Natural killer cell treated with Interleukin-12 subunit alpha and Interleukin-12 subunit beta and Interleukin-15 and Interleukin-18, amount 100 ng/mL, for 72 hours (primary cell): ENCODE measurements around the gene GLRB. TPM values are rescaled to one million over a fixed set of nuclear protein-coding genes. Genes with fewer than 3 reads are reported as not detected.
"Not testable (repeated sequence)": the region's sequence is repeated elsewhere in the genome, so short reads cannot be mapped to it uniquely, and the experiment has no call there.

Experiments
- ATAC-seq, 2 donors: fragments of 150-1000 bp; cut with Tn5 transposase in 1 of 2; sonication (Bioruptor Pico), chemical (Tn5 transposase) in 1 of 2; 2 replicates each; pipeline ENCODE4 v1.10.0; 2021
- DNase-seq: peaks from one replicate; pipeline ENCODE4 v3.0.0; 2022; ENCODE audit warnings: low spot score
- H3K27ac Mint-ChIP-seq, 2 donors: 1 replicate in 1 of 2; 2 replicates in 1 of 2; pipeline ENCODE4 v1.8.0; 2022; ENCODE audit warnings: mixed read lengths in 2 of 2, mild to moderate bottlenecking in 1 of 2, moderate library complexity in 1 of 2
- H3K27me3 Mint-ChIP-seq, 2 donors: 1 replicate in 1 of 2; 2 replicates in 1 of 2; pipeline ENCODE4 v1.8.0; 2022; ENCODE audit warnings: mixed read lengths in 2 of 2
- H3K36me3 Mint-ChIP-seq: one replicate; pipeline ENCODE4 v1.8.0; 2022; ENCODE audit warnings: mixed read lengths
- H3K4me1 Mint-ChIP-seq, 2 donors: 1 replicate in 1 of 2; 2 replicates in 1 of 2; pipeline ENCODE4 v1.8.0; 2022; ENCODE audit warnings: low read depth in 2 of 2, mixed read lengths in 2 of 2, mild to moderate bottlenecking in 1 of 2
- H3K4me3 Mint-ChIP-seq: one replicate; pipeline ENCODE4 v1.8.0; 2022; ENCODE audit warnings: mixed read lengths
- H3K9me3 Mint-ChIP-seq: 2 replicates; pipeline ENCODE4 v1.8.0; 2022; ENCODE audit warnings: mixed read lengths
- total RNA-seq, 2 donors: library from RNA; stranded (reverse); gene quantifications; one replicate each; pipeline ENCODE4 v1.2.3, GENCODE V29; 2022

The GLRB gene
- not detected for total RNA-seq

- Mint-ChIP-seq H3K4me1 (no peaks in the 10 kb centered on the region), H3K4me3 (no peak within 1 kb of the TSS), H3K36me3 (peaks cover 5% of the 10 kb centered on the region), H3K27me3 (peaks cover 6 to 11% of the 10 kb centered on the region in 2 donors), H3K9me3 (peaks cover 2% of the 10 kb centered on the region), H3K27ac (no peak within 1 kb of the TSS)
- no peak for DNase-seq
- ATAC-seq = peak in 1 of 2 donors; percentile 13
Observed at GRCh38 chr4:157075811-157076577, at the start of gene GLRB. Gene GLRB, plus strand, starts transcription at chr4:157076150. Its CDS starts 1,875 bp downstream, at chr4:157078025.

DNA sequence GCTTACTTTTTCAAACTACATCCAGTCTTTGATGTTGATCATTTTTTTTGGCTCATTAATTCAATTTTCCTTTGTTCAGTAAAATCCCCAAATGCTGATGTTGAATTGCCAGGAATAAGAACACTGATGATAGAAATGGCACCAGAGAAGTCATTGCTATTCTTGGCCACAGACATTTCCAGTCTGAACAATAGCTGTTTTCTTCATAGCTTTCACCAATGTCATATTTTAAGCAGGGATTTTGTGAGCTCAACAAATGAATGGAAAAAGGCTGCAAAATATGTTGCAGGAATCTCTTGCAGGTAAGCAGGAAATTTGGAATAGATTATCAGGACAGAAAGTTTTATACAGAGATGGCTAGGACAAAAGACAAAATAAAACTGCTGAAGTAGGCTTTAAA, 40.5 kb upstream of the GLRB start:
- no peaks in the 10 kb centered on the region for H3K4me1 Mint-ChIP-seq
- no peaks in the 10 kb centered on the region for H3K27me3 Mint-ChIP-seq
- no peaks in the 10 kb centered on the region for H3K36me3 Mint-ChIP-seq
- DNase-seq (no peak), ATAC-seq (no peak)
- H3K9me3 Mint-ChIP-seq = peaks cover 8% of the 10 kb centered on the region
- no peak overlapping the region for H3K4me3 Mint-ChIP-seq
- no peak overlapping the region for H3K27ac Mint-ChIP-seq

- no peak overlapping the region for H3K27ac Mint-ChIP-seq
- no peaks in the 10 kb centered on the region for H3K4me1 Mint-ChIP-seq
- DNase-seq = no peak
- H3K9me3 Mint-ChIP-seq = peaks cover 7% of the 10 kb centered on the region
- no peaks in the 10 kb centered on the region for H3K27me3 Mint-ChIP-seq
- no peaks in the 10 kb centered on the region for H3K36me3 Mint-ChIP-seq
- no peak overlapping the region for H3K4me3 Mint-ChIP-seq
- no peak for ATAC-seq
Observed at GRCh38 chr4:157040405-157040804, 35.5 kb upstream of the GLRB start.

DNA sequence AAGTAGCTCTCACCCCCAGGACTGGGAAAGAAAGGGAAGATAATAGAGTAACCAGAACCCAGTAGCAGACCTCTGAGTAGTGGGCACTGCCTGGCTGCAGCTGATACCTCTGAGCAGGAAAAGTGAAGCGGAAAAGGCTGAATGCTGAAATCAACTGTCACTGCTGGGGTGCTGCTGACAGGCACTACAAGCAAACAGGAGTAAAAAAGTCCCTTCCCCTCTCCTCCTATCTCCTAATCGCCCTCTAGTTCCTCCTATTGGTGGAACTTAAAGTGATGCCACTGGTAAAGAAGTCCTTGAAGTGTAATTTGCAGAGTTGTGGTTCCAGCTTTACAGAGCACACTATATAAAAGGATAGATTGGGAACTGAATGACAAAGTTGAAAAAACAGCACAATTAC, 32.8 kb upstream of the GLRB start:
- H3K4me1 Mint-ChIP-seq = no peaks in the 10 kb centered on the region
- H3K27me3 Mint-ChIP-seq = no peaks in the 10 kb centered on the region
- H3K9me3 Mint-ChIP-seq = peaks cover 6% of the 10 kb centered on the region
- no peak overlapping the region for H3K27ac Mint-ChIP-seq
- no peak overlapping the region for H3K4me3 Mint-ChIP-seq
- no peaks in the 10 kb centered on the region for H3K36me3 Mint-ChIP-seq
- ATAC-seq = no peak
- no peak for DNase-seq

DNA sequence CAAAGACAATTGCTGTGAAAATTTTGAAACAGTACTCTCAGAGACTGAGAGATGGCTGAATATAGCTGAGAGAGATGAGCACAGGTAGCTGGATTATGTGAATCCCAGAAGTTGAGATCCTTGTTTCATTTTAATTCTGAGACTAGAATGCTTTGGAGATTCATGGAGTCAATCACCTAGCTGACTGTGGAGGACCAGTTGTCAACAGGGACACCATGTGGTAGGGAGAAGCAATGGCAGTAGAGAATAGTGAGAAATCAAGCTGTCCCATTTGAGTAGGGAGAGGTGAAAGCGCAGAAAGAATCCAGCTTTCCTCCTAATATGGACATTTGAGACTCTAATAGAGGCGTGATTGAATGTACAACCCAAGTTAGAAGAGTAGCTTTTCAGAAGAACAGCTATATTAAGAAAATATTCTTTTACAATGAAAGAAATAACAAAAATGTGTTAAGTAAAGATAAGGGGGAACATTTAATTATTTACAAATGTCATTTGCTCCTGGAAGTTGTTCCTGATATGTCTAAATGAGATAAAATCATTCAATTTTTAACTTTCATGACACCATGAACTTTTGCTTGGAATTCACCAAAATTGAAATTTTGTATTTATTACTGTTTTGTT, 30.3 kb upstream of the GLRB start:
- Mint-ChIP-seq H3K27me3 (no peaks in the 10 kb centered on the region), H3K27ac (no peak overlapping the region), H3K36me3 (no peaks in the 10 kb centered on the region), H3K4me3 (no peak overlapping the region), H3K9me3 (peaks cover 12% of the 10 kb centered on the region), H3K4me1 (no peaks in the 10 kb centered on the region)
- DNase-seq (no peak), ATAC-seq (no peak)

- H3K4me3 Mint-ChIP-seq = no peak overlapping the region
- no peak for ATAC-seq
- no peaks in the 10 kb centered on the region for H3K36me3 Mint-ChIP-seq
- no peaks in the 10 kb centered on the region for H3K4me1 Mint-ChIP-seq
- no peak overlapping the region for H3K27ac Mint-ChIP-seq
- DNase-seq = no peak
- peaks cover 12% of the 10 kb centered on the region for H3K9me3 Mint-ChIP-seq
- H3K27me3 Mint-ChIP-seq = no peaks in the 10 kb centered on the region
Observed at GRCh38 chr4:157048248-157048647, 27.7 kb upstream of the GLRB start.

- Mint-ChIP-seq H3K27ac (no peak overlapping the region), H3K27me3 (no peaks in the 10 kb centered on the region), H3K36me3 (no peaks in the 10 kb centered on the region), H3K4me3 (no peak overlapping the region), H3K4me1 (no peaks in the 10 kb centered on the region), H3K9me3 (peaks cover 19% of the 10 kb centered on the region)
- ATAC-seq (no peak), DNase-seq (no peak)
Observed at GRCh38 chr4:157050561-157050960, 25.4 kb upstream of the GLRB start.

- ATAC-seq (no peak), DNase-seq (no peak)
- Mint-ChIP-seq H3K9me3 (peaks cover 19% of the 10 kb centered on the region), H3K4me1 (no peaks in the 10 kb centered on the region), H3K36me3 (no peaks in the 10 kb centered on the region), H3K27ac (no peak overlapping the region), H3K27me3 (no peaks in the 10 kb centered on the region), H3K4me3 (no peak overlapping the region)
Observed at GRCh38 chr4:157052429-157053040, 23.4 kb upstream of the GLRB start.

GRCh38 chr4:157057218-157057617, 18.7 kb upstream of the GLRB start:
- H3K9me3 Mint-ChIP-seq = peaks cover 17% of the 10 kb centered on the region
- ATAC-seq = no peak
- H3K36me3 Mint-ChIP-seq = no peaks in the 10 kb centered on the region
- no peak overlapping the region for H3K4me3 Mint-ChIP-seq
- H3K27ac Mint-ChIP-seq = no peak overlapping the region
- DNase-seq = no peak
- H3K4me1 Mint-ChIP-seq = no peaks in the 10 kb centered on the region
- no peaks in the 10 kb centered on the region for H3K27me3 Mint-ChIP-seq

- H3K9me3 Mint-ChIP-seq = peaks cover 14% of the 10 kb centered on the region
- not testable (repeated sequence) for DNase-seq, H3K27ac Mint-ChIP-seq, ATAC-seq, H3K4me1 Mint-ChIP-seq, H3K27me3 Mint-ChIP-seq, H3K36me3 Mint-ChIP-seq, H3K4me3 Mint-ChIP-seq
Observed at GRCh38 chr4:157058899-157059298, 17.1 kb upstream of the GLRB start.

- no peaks in the 10 kb centered on the region for H3K4me1 Mint-ChIP-seq
- peaks cover 5% of the 10 kb centered on the region for H3K36me3 Mint-ChIP-seq
- DNase-seq = no peak
- no peak for ATAC-seq
- no peak overlapping the region for H3K27ac Mint-ChIP-seq
- H3K4me3 Mint-ChIP-seq = no peak overlapping the region
- H3K9me3 Mint-ChIP-seq = peaks cover 2% of the 10 kb centered on the region
- H3K27me3 Mint-ChIP-seq = peaks cover 6 to 11% of the 10 kb centered on the region in 2 donors
Observed at GRCh38 chr4:157072002-157072401, 3.9 kb upstream of the GLRB start.

DNA sequence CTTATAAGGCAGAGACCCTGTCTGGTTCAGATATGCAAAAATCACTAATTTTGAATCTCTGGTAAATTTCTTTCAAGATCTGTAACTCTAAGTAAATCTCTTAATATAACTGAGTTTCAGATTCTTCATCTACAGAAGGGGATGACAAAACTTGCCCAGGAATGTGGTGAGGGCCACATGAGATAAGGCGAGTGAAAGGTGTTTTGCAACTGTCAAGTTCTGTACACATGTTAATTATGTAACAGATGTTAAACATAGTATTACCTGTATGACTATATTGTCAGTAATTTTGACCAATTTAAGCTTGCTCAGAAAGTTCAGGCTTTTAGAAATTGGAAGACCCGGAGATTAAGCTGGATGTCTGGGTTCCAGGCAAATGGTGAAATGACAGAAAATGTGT, 549 bp upstream of the GLRB start:
- DNase-seq = no peak
- Mint-ChIP-seq H3K27me3 (peaks cover 6 to 11% of the 10 kb centered on the region in 2 donors), H3K4me3 (no peak overlapping the region), H3K36me3 (peaks cover 5% of the 10 kb centered on the region), H3K27ac (no peak overlapping the region), H3K4me1 (no peaks in the 10 kb centered on the region), H3K9me3 (peaks cover 2% of the 10 kb centered on the region)
- ATAC-seq = no peak

GRCh38 chr4:157076578-157076947, 613 bp downstream of the GLRB start:
- H3K27ac Mint-ChIP-seq = no peak overlapping the region
- peaks cover 5% of the 10 kb centered on the region for H3K36me3 Mint-ChIP-seq
- ATAC-seq (no peak), DNase-seq (no peak)
- H3K9me3 Mint-ChIP-seq = peaks cover 2% of the 10 kb centered on the region
- no peaks in the 10 kb centered on the region for H3K4me1 Mint-ChIP-seq
- H3K4me3 Mint-ChIP-seq = no peak overlapping the region
- peaks cover 6 to 11% of the 10 kb centered on the region in 2 donors for H3K27me3 Mint-ChIP-seq

DNA sequence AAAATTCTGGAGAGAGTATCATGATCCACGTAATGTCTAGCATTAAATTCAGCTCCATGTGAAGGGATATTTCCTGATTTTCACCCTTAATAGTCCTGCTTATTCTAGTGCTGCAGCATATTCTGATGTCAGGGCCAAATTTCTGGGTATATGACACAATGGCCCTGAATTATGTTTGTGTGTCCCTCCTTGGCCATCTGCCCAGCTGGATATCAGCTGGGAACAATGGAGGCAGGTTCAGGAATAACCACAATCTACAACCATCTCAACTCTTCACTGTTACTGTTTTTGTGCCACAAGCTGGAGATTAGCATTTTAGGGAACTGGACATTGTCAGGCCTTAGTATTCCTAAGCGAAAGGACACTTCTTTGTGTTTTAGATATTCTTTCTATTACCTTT, 3.5 kb downstream of the GLRB start:
- H3K4me3 Mint-ChIP-seq = no peak overlapping the region
- DNase-seq = no peak
- H3K27me3 Mint-ChIP-seq = peaks cover 2 to 5% of the 10 kb centered on the region in 2 donors
- H3K27ac Mint-ChIP-seq = no peak overlapping the region
- no peaks in the 10 kb centered on the region for H3K4me1 Mint-ChIP-seq
- no peaks in the 10 kb centered on the region for H3K9me3 Mint-ChIP-seq
- no peaks in the 10 kb centered on the region for H3K36me3 Mint-ChIP-seq
- no peak for ATAC-seq
